H1 (cell line): ENCODE data around the gene ARHGAP23. TPM values are rescaled to one million over a fixed set of nuclear protein-coding genes. Genes with fewer than 3 reads are reported as not detected.
A peak's percentile ranks its signal among the peaks of the same experiment; 100 is the strongest.

Experiments
- CTCF ChIA-PET: fragments of 300-600 bp; sonication (Branson Sonifier 250); formaldehyde crosslinking; loops from one replicate; lab custom pipeline; 2021; ENCODE audit not compliant: partially characterized antibody; lab: Charles Lee
- POLR2A ChIA-PET: fragments of 300-600 bp; sonication (Branson Sonifier 250); formaldehyde crosslinking; loops from one replicate; lab custom pipeline; 2021; ENCODE audit warnings: inconsistent platforms; ENCODE audit not compliant: partially characterized antibody; lab: Charles Lee
- DNase-seq, 2 experiments: peaks; one replicate each; pipeline versions ENCODE4 v3.0.0 to v3.0.0-alpha.2; 2010 to 2022; ENCODE audit warnings: low spot score in 2 of 2, low read depth in 1 of 2, mixed read lengths in 1 of 2
- FAIRE-seq: peaks from 2 replicates; lab custom pipeline; 2011; peaks lifted over from hg19 to GRCh38; lab: Jason Lieb, UNC
- H2AFZ ChIP-seq: 2 replicates; pipeline ENCODE4 v1.8.1; 2012; ENCODE audit warnings: low read length, inconsistent platforms
- H2AK5ac ChIP-seq: 2 replicates; pipeline ENCODE4 v1.6.1; 2013; ENCODE audit warnings: low read depth, low read length
- H2BK120ac ChIP-seq: replicated peaks from 2 replicates; pipeline ENCODE3; 2013; ENCODE audit warnings: low read depth, low read length, inconsistent platforms
- H2BK12ac ChIP-seq: 2 replicates; pipeline ENCODE4 v1.6.1; 2013; ENCODE audit warnings: low read depth, low read length
- H2BK15ac ChIP-seq: 2 replicates; pipeline ENCODE4 v1.6.1; 2013; ENCODE audit warnings: low read length
- H2BK20ac ChIP-seq: 2 replicates; pipeline ENCODE4 v1.6.1; 2013; ENCODE audit warnings: low read length
- H2BK5ac ChIP-seq: 2 replicates; pipeline ENCODE4 v1.6.1; 2013; ENCODE audit warnings: low read depth, low read length
- H3K14ac ChIP-seq: 2 replicates; pipeline ENCODE4 v1.6.1; 2013; ENCODE audit warnings: inconsistent platforms; ENCODE audit not compliant: insufficient read length
- H3K18ac ChIP-seq: 2 replicates; pipeline ENCODE4 v1.6.1; 2013; ENCODE audit warnings: low read length; ENCODE audit errors: extremely low read depth
- H3K23ac ChIP-seq: 2 replicates; pipeline ENCODE4 v1.6.1; 2013; ENCODE audit warnings: inconsistent platforms; ENCODE audit not compliant: insufficient read length
- H3K23me2 ChIP-seq: 2 replicates; pipeline ENCODE4 v1.6.1; 2013; ENCODE audit warnings: low read depth, low read length
- H3K27ac ChIP-seq: 2 replicates; pipeline ENCODE4 v1.6.1; 2011; ENCODE audit warnings: low read depth, low read length, inconsistent platforms
- H3K27me3 ChIP-seq, 4 experiments: replicated peaks in 1 of 4; 1 replicate in 1 of 4; 2 replicates in 3 of 4; pipeline versions ENCODE4 v1.6.1 to v1.8.1; 2011 to 2013; ENCODE audit warnings: low read length in 3 of 4, mild to moderate bottlenecking in 3 of 4, inconsistent platforms in 2 of 4, mixed read lengths in 2 of 4, moderate library complexity in 1 of 4; ENCODE audit not compliant: control insufficient read depth in 3 of 4, insufficient read depth in 3 of 4; ENCODE audit errors: extremely low read depth in 1 of 4
- H3K36me3 ChIP-seq, 4 experiments: 2 replicates each; pipeline versions ENCODE4 v1.6.1 to v1.8.1; 2011 to 2013; ENCODE audit warnings: mild to moderate bottlenecking in 4 of 4, low read length in 3 of 4, moderate library complexity in 2 of 4, control low read depth in 1 of 4, inconsistent platforms in 1 of 4; ENCODE audit not compliant: insufficient read depth in 4 of 4, control insufficient read depth in 2 of 4
- H3K4ac ChIP-seq: replicated peaks from 2 replicates; pipeline ENCODE3; 2013; ENCODE audit warnings: low read length, low read depth, mixed read lengths, inconsistent platforms; ENCODE audit not compliant: insufficient read length
- H3K4me1 ChIP-seq, 4 experiments: replicated peaks in 1 of 4; 1 replicate in 1 of 4; 2 replicates in 3 of 4; pipeline versions ENCODE4 v1.6.1 to v1.8.1; 2011 to 2013; ENCODE audit warnings: low read length in 3 of 4, inconsistent platforms in 2 of 4, mixed read lengths in 1 of 4; ENCODE audit not compliant: insufficient read depth in 4 of 4, control insufficient read depth in 3 of 4
- H3K4me2 ChIP-seq, 2 experiments: 2 replicates each; pipeline versions ENCODE4 v1.6.1 to v1.8.1; 2011 to 2013; ENCODE audit warnings: low read depth in 2 of 2, low read length in 2 of 2, control low read depth in 1 of 2, inconsistent platforms in 1 of 2, mild to moderate bottlenecking in 1 of 2; ENCODE audit not compliant: insufficient read depth in 1 of 2
- H3K4me3 ChIP-seq, 4 experiments: fragments of 200-600, 300-600 bp in 1 of 4; sonication (generic), shearing (Covaris generic), sonication (Bioruptor Twin) in 1 of 4; 2 replicates each; pipeline versions ENCODE4 v1.5.1 to v1.8.1; 2011 to 2016; ENCODE audit warnings: low read length in 4 of 4, low read depth in 3 of 4, control low read depth in 2 of 4, inconsistent platforms in 2 of 4, mild to moderate bottlenecking in 2 of 4, mixed read lengths in 1 of 4, moderate library complexity in 1 of 4; ENCODE audit not compliant: insufficient read depth in 2 of 4; ENCODE audit errors: extremely low read depth in 1 of 4
- H3K56ac ChIP-seq: replicated peaks from 2 replicates; pipeline ENCODE3; 2013; ENCODE audit warnings: low read depth, mild to moderate bottlenecking, mixed read lengths, low read length, inconsistent platforms; ENCODE audit not compliant: insufficient read length
- H3K79me1 ChIP-seq: 2 replicates; pipeline ENCODE4 v1.6.1; 2013; ENCODE audit warnings: low read depth, low read length, control low read depth
- H3K79me2 ChIP-seq, 2 experiments: 2 replicates each; pipeline versions ENCODE4 v1.6.1 to v1.8.1; 2012 to 2013; ENCODE audit warnings: low read length in 2 of 2, mild to moderate bottlenecking in 2 of 2, inconsistent platforms in 1 of 2; ENCODE audit not compliant: insufficient read depth in 2 of 2, control insufficient read depth in 1 of 2
- H3K9ac ChIP-seq, 4 experiments: replicated peaks in 1 of 4; 1 replicate in 1 of 4; 2 replicates in 3 of 4; pipeline versions ENCODE4 v1.6.1 to v1.8.1; 2011 to 2013; ENCODE audit warnings: low read depth in 3 of 4, low read length in 3 of 4, control low read depth in 2 of 4, mild to moderate bottlenecking in 2 of 4, moderate library complexity in 2 of 4, inconsistent platforms in 1 of 4; ENCODE audit errors: extremely low read depth in 1 of 4
- H3K9me3 ChIP-seq, 2 experiments: 2 replicates each; pipeline versions ENCODE4 v1.6.1 to v1.8.1; 2012 to 2013; ENCODE audit warnings: mild to moderate bottlenecking in 2 of 2, moderate library complexity in 2 of 2, control low read depth in 1 of 2, inconsistent platforms in 1 of 2, low read depth in 1 of 2, low read length in 1 of 2, mixed read lengths in 1 of 2; ENCODE audit not compliant: insufficient read depth in 2 of 2
- H4K20me1 ChIP-seq, 2 experiments: replicated peaks in 1 of 2; 2 replicates each; pipeline versions ENCODE3 to v1.8.1; 2011 to 2013; ENCODE audit warnings: inconsistent platforms in 2 of 2, low read length in 2 of 2, mild to moderate bottlenecking in 1 of 2; ENCODE audit not compliant: insufficient read depth in 2 of 2, control insufficient read depth in 1 of 2
- H4K5ac ChIP-seq: 2 replicates; pipeline ENCODE4 v1.6.1; 2013; ENCODE audit warnings: low read length, low read depth, mixed read lengths, inconsistent platforms; ENCODE audit not compliant: insufficient read length
- H4K8ac ChIP-seq: 2 replicates; pipeline ENCODE4 v1.8.0; 2013; ENCODE audit warnings: mild to moderate bottlenecking, moderate library complexity, low read length, inconsistent platforms; ENCODE audit not compliant: insufficient read depth; ENCODE audit errors: extremely low read depth
- H4K91ac ChIP-seq: replicated peaks from 2 replicates; pipeline ENCODE3; 2013; ENCODE audit warnings: low read length, mixed read lengths, inconsistent platforms; ENCODE audit not compliant: insufficient read length
- CBX5 ChIP-seq: fragments of 300-800, 300-1000 bp; sonication (generic); IDR thresholded peaks from 2 replicates; pipeline ENCODE4 v1.7.1; 2016; ENCODE audit warnings: antibody characterized with exemption, low read length, low read depth
- CBX8 ChIP-seq: fragments of 300-800, 300-1000 bp; sonication (generic); IDR thresholded peaks from 2 replicates; pipeline ENCODE4 v1.7.1; 2016; ENCODE audit warnings: low read depth, low read length, borderline replicate concordance
- CEBPB ChIP-seq: IDR thresholded peaks from 2 replicates; pipeline ENCODE4 v1.6.1; 2012; ENCODE audit warnings: low read depth, low read length
- EGR1 ChIP-seq: IDR thresholded peaks from 2 replicates; pipeline ENCODE4 v1.6.1; 2011; ENCODE audit warnings: low read depth, low read length, borderline replicate concordance
- FOSL1 ChIP-seq: IDR thresholded peaks from 2 replicates; pipeline ENCODE4 v1.6.1; 2011; ENCODE audit warnings: mild to moderate bottlenecking, low read depth, low read length, moderate library complexity; ENCODE audit not compliant: insufficient read depth
- JUND ChIP-seq: IDR thresholded peaks from 2 replicates; pipeline ENCODE4 v1.6.1; 2011; ENCODE audit warnings: mild to moderate bottlenecking, improper control_type of control experiment, low read length
- RAD21 ChIP-seq, 2 experiments: IDR thresholded peaks in 1 of 2; conservative IDR thresholded peaks in 1 of 2; 2 replicates each; pipeline ENCODE4 v1.6.1; 2011; ENCODE audit warnings: low read depth in 2 of 2, low read length in 2 of 2, improper control_type of control experiment in 1 of 2, inconsistent platforms in 1 of 2, mild to moderate bottlenecking in 1 of 2, moderate library complexity in 1 of 2
- SAP30 ChIP-seq: fragments of 300-600 bp; sonication (generic); IDR thresholded peaks from 2 replicates; pipeline ENCODE4 v1.7.1; 2012; ENCODE audit warnings: low read length, moderate library complexity, mild to moderate bottlenecking, inconsistent platforms; ENCODE audit not compliant: insufficient read depth, insufficient replicate concordance
- SIN3A ChIP-seq, 2 experiments: IDR thresholded peaks in 1 of 2; conservative IDR thresholded peaks in 1 of 2; 2 replicates each; pipeline ENCODE4 v1.6.1; 2011 to 2012; ENCODE audit warnings: low read length in 2 of 2, improper control_type of control experiment in 1 of 2, low read depth in 1 of 2, mild to moderate bottlenecking in 1 of 2
- SP4 ChIP-seq: IDR thresholded peaks from 2 replicates; pipeline ENCODE4 v1.6.1; 2012; ENCODE audit warnings: low read length, inconsistent platforms
- SUZ12 ChIP-seq: fragments of 200-600 bp; sonication (generic); IDR thresholded peaks from 2 replicates; pipeline ENCODE4 v1.6.1; 2012; ENCODE audit warnings: mild to moderate bottlenecking, inconsistent platforms, low read length, moderate library complexity, mixed read lengths
- WGBS, 2 experiments: shearing (Covaris generic) in 1 of 2; methylation state at CpG; one replicate each; pipeline versions ENCODE4 v1.1.6 to v1.1.7; 2013 to 2015; ENCODE audit warnings: low lambda C conversion rate in 2 of 2, mixed read lengths in 2 of 2, inconsistent platforms in 1 of 2, low coverage in 1 of 2, missing lambda C conversion rate in 1 of 2; ENCODE audit not compliant: insufficient replicate concordance in 2 of 2, insufficient coverage in 1 of 2, insufficient read length in 1 of 2; ENCODE audit errors: extremely low coverage in 1 of 2, missing lambda C conversion rate in 1 of 2; 5-methylcytosine and 5-hydroxymethylcytosine counted together
- polyA plus RNA-seq, 7 experiments: library from polyadenylated mRNA; depleted of rRNA in 3 of 7; stranded (reverse) in 5 of 7; unstranded in 2 of 7; fragments of >200 nt in 5 of 7; fragments of 200-250 nt in 2 of 7; gene quantifications; 1 replicate in 5 of 7; 2 replicates in 1 of 7; 4 replicates in 1 of 7; pipeline versions ENCODE4 v1.2.1 to v1.2.3, GENCODE V29; 2011 to 2013; ENCODE audit warnings: missing spikeins in 2 of 7, mixed read lengths in 2 of 7
- total RNA-seq: library from RNA; stranded (reverse); fragmentation: NEBNext Ultra II Directional; extraction: Animal tissue kit (Norgen Biotek cat#: 25700); gene quantifications from 2 replicates; pipeline ENCODE4 v1.2.1, GENCODE V29; 2021

The ARHGAP23 gene
- total and polyA plus RNA-seq, 2 of the 8 experiments (the other 6 are each of a cell fraction or from before 2014, with no cell fraction given), result 16.3 to 107 TPM

DNA sequence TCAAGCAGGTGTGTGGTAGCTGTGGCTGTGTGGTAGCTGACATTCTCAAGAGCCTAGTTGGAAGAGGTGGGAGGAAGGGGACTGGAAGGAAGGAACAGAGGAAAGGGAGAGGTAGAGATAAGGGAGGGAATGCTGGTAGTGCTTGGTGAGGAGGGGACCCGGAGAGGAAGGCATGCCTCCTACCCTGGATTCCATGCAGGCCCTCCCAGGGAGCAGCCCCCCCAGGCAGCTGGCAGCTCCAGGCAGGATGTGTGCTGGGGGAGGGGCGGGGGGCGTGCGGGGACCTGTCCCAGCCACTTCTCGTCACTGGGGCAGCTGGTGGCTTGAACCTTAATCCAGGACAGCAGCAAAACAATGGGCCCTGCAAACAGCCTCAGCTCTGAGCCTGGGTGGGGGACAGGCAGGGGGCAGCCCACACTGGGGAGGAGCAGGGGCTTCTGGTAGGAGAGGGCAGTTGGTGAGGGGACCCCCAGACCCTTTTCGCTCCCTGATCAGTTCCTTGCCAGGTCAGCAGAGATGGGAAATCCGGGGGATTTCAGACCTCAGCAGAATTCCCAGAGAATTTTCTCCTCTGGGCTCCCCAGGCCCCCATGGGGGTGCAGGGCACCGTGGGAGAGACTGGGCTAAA is 27.1 kb downstream of the ARHGAP23 start:
- DNase-seq, result no peak
- peak overlapping the region; percentile 51 for H4K5ac ChIP-seq
- peak overlapping the region in 1 of 4 experiments; percentile 57; a peak in 2 of 8 replicates for H3K4me3 ChIP-seq
- H2AK5ac ChIP-seq, result peak overlapping the region; percentile 97; the same call in 1 of the 2 replicates
- no peak overlapping the region for H3K56ac ChIP-seq
- ChIA-PET CTCF (interaction anchor here (0.7 to 10.5 kb wide), 24 partner anchors 10 to 221 kb away, joined by 3 to 167 read pairs (median 4); partner anchors contain the start of gene ARHGAP23), POLR2A (interaction anchor here (1.2 to 3.3 kb wide), 10 partner anchors 10 to 53 kb away, joined by 3 to 27 read pairs (median 7); partner anchors contain the start of gene ARHGAP23)
- H3K27ac ChIP-seq, result no peak overlapping the region; the same call in 1 of the 2 replicates
- peaks cover 2 to 13% (median 11%) of the 10 kb centered on the region in 4 experiments; a peak in 7 of 8 replicates for H3K36me3 ChIP-seq
- H3K79me1 ChIP-seq, result peaks cover 35% of the 10 kb centered on the region
- H2BK15ac ChIP-seq, result peak overlapping the region; percentile 14; the same call in 1 of the 2 replicates
- no peak overlapping the region for H3K9ac ChIP-seq
- no peak overlapping the region for H4K8ac ChIP-seq
- no peak overlapping the region for H2AFZ ChIP-seq
- peak overlapping the region; percentile 85; the same call in 1 of the 2 replicates for H2BK12ac ChIP-seq
- peaks cover 10 to 79% of the 10 kb centered on the region in 2 experiments for H3K79me2 ChIP-seq
- peak overlapping the region; percentile 92 for H3K4ac ChIP-seq
- peak overlapping the region; percentile 96; the same call in 1 of the 2 replicates for H2BK20ac ChIP-seq
- peaks cover 17% of the 10 kb centered on the region for H3K23me2 ChIP-seq
- H3K4me2 ChIP-seq, result peak overlapping the region; percentile 67 to 93
- H4K20me1 ChIP-seq, result peaks cover 4 to 13% of the 10 kb centered on the region in 2 experiments
- H3K9me3 ChIP-seq, result no peaks in the 10 kb centered on the region
- no peak for FAIRE-seq
- peaks cover 22 to 58% (median 46%) of the 10 kb centered on the region in 4 experiments for H3K4me1 ChIP-seq
- peak overlapping the region; percentile 95 for H3K18ac ChIP-seq
- peak overlapping the region; percentile 95 for H4K91ac ChIP-seq
- H3K27me3 ChIP-seq, result no peaks in the 10 kb centered on the region
- H2BK120ac ChIP-seq, result peak overlapping the region; percentile 13
- peak overlapping the region; percentile 94; the same call in 1 of the 2 replicates for H2BK5ac ChIP-seq
- H3K23ac ChIP-seq, result no peak overlapping the region
- no peak overlapping the region for H3K14ac ChIP-seq
- 47% methylated on average over 7 of the region's 8 CpGs; no CpG with 5 or more reads in 1 of the 2 experiments for WGBS, 2 experiments
- TF ChIP-seq JUND (no peak), EGR1 (no peak), SAP30 (no peak), CBX5 (no peak), SIN3A (conservative IDR thresholded peaks at IDR 0.05 in 1 of 2, IDR thresholded peaks at IDR 0.05 in 1 of 2; ENCODE audit: low read depth in 1 of 2, low read length in 2 of 2) (no peak), SUZ12 (no peak), CEBPB (no peak), CBX8 (no peak), SP4 (no peak), RAD21 (IDR thresholded peaks at IDR 0.05 in 1 of 2, conservative IDR thresholded peaks at IDR 0.05 in 1 of 2; ENCODE audit: low read depth in 2 of 2, low read length in 2 of 2) (no peak), FOSL1 (no peak)
